Liver (tissue), 9 donors: ENCODE measurements around the gene PPP4R4. TPM values are rescaled to one million over a fixed set of nuclear protein-coding genes. Genes with fewer than 3 reads are reported as not detected.

Experiments
- DNase-seq: peaks from one replicate; pipeline ENCODE4 v3.0.0-alpha.2; 2017; ENCODE audit warnings: low spot score
- H3K27ac ChIP-seq, 2 donors: one replicate each; pipeline ENCODE4 v1.7.0; 2013; ENCODE audit warnings: inconsistent platforms in 2 of 2, low read length in 2 of 2, control low read depth in 1 of 2, low read depth in 1 of 2, mild to moderate bottlenecking in 1 of 2
- H3K27me3 ChIP-seq, 4 donors: one replicate each; pipeline versions ENCODE4 v1.6.1 to v1.7.0; 2013; ENCODE audit warnings: low read length in 3 of 4, inconsistent platforms in 1 of 4, mild to moderate bottlenecking in 1 of 4, moderate library complexity in 1 of 4; ENCODE audit not compliant: control insufficient read depth in 4 of 4, insufficient read depth in 4 of 4
- H3K36me3 ChIP-seq, 4 donors: one replicate each; pipeline versions ENCODE4 v1.6.1 to v1.7.0; 2013; ENCODE audit warnings: low read length in 3 of 4, mild to moderate bottlenecking in 3 of 4, low read depth in 1 of 4, moderate library complexity in 1 of 4; ENCODE audit not compliant: control insufficient read depth in 4 of 4, insufficient read depth in 3 of 4
- H3K4me1 ChIP-seq, 4 donors: one replicate each; pipeline versions ENCODE4 v1.6.1 to v1.7.0; 2013; ENCODE audit warnings: low read length in 3 of 4, mild to moderate bottlenecking in 3 of 4, moderate library complexity in 1 of 4; ENCODE audit not compliant: control insufficient read depth in 4 of 4, insufficient read depth in 4 of 4
- H3K4me3 ChIP-seq, 3 donors: one replicate each; pipeline versions ENCODE4 v1.6.1 to v1.7.0; 2013; ENCODE audit warnings: low read length in 3 of 3, control low read depth in 1 of 3, low read depth in 1 of 3, mild to moderate bottlenecking in 1 of 3
- H3K9ac ChIP-seq, 2 donors: one replicate each; pipeline ENCODE4 v1.7.0; 2013; ENCODE audit warnings: low read length in 2 of 2, mild to moderate bottlenecking in 2 of 2, moderate library complexity in 2 of 2, control low read depth in 1 of 2, low read depth in 1 of 2
- H3K9me3 ChIP-seq, 4 donors: one replicate each; pipeline versions ENCODE4 v1.6.1 to v1.7.0; 2013; ENCODE audit warnings: low read length in 3 of 4; ENCODE audit not compliant: control insufficient read depth in 4 of 4
- ATF3 ChIP-seq: IDR thresholded peaks from 2 replicates; pipeline ENCODE4 v1.6.1; 2016; ENCODE audit warnings: antibody characterized with exemption
- CTCF ChIP-seq: fragments of 150-350 bp; IDR thresholded peaks from 2 replicates; pipeline ENCODE4 v1.5.1; 2017; ENCODE audit warnings: improper control_type of control experiment, low read depth, low read length; ENCODE audit not compliant: missing input control
- EGR1 ChIP-seq, 2 donors: IDR thresholded peaks; 2 replicates each; pipeline ENCODE4 v1.6.1; 2016 to 2018; ENCODE audit warnings: antibody characterized with exemption in 2 of 2, low read depth in 2 of 2
- FOXA1 ChIP-seq: IDR thresholded peaks from 2 replicates; pipeline ENCODE4 v1.6.1; 2016; ENCODE audit warnings: antibody characterized with exemption
- FOXA2 ChIP-seq: IDR thresholded peaks from 2 replicates; pipeline ENCODE4 v1.6.1; 2016; ENCODE audit warnings: antibody characterized with exemption
- GABPA ChIP-seq, 2 donors: IDR thresholded peaks in 1 of 2; conservative IDR thresholded peaks in 1 of 2; 2 replicates each; pipeline ENCODE4 v1.6.1; 2016; ENCODE audit warnings: antibody characterized with exemption in 2 of 2, mild to moderate bottlenecking in 1 of 2, moderate library complexity in 1 of 2
- HNF4A ChIP-seq, 2 donors: conservative IDR thresholded peaks; 2 replicates each; pipeline ENCODE4 v1.6.1; 2016; ENCODE audit warnings: antibody characterized with exemption in 2 of 2, mild to moderate bottlenecking in 2 of 2
- HNF4G ChIP-seq: IDR thresholded peaks from 2 replicates; pipeline ENCODE4 v1.6.1; 2016; ENCODE audit warnings: antibody characterized with exemption
- JUND ChIP-seq, 2 donors: IDR thresholded peaks; 2 replicates each; pipeline ENCODE4 v1.6.1; 2016; ENCODE audit warnings: antibody characterized with exemption in 2 of 2
- MAX ChIP-seq: IDR thresholded peaks from 2 replicates; pipeline ENCODE4 v1.6.1; 2016; ENCODE audit warnings: antibody characterized with exemption
- NR2F2 ChIP-seq: IDR thresholded peaks from 2 replicates; pipeline ENCODE4 v1.6.1; 2016; ENCODE audit warnings: antibody characterized with exemption
- RAD21 ChIP-seq, 2 donors: IDR thresholded peaks; 2 replicates each; pipeline ENCODE4 v1.6.1; 2016; ENCODE audit warnings: antibody characterized with exemption in 2 of 2, mild to moderate bottlenecking in 2 of 2
- REST ChIP-seq: IDR thresholded peaks from 2 replicates; pipeline ENCODE4 v1.6.1; 2016; ENCODE audit warnings: antibody characterized with exemption, mild to moderate bottlenecking
- RXRA ChIP-seq, 2 donors: IDR thresholded peaks; 2 replicates each; pipeline ENCODE4 v1.6.1; 2017 to 2018; ENCODE audit warnings: antibody characterized with exemption in 2 of 2, mild to moderate bottlenecking in 1 of 2
- SP1 ChIP-seq: IDR thresholded peaks from 2 replicates; pipeline ENCODE4 v1.6.1; 2018; ENCODE audit warnings: antibody characterized with exemption, mild to moderate bottlenecking
- TAF1 ChIP-seq: conservative IDR thresholded peaks from 2 replicates; pipeline ENCODE4 v1.6.1; 2016; ENCODE audit warnings: antibody characterized with exemption, mild to moderate bottlenecking
- YY1 ChIP-seq: IDR thresholded peaks from 2 replicates; pipeline ENCODE4 v1.6.1; 2016; ENCODE audit warnings: antibody characterized with exemption, mild to moderate bottlenecking
- ZBTB33 ChIP-seq: IDR thresholded peaks from 2 replicates; pipeline ENCODE4 v1.6.1; 2016; ENCODE audit warnings: antibody characterized with exemption
- WGBS: extraction: QIAGEN DNeasy Blood & Tissue Kit; methylation state at CpG from one replicate; pipeline ENCODE4 v1.1.7; 2013; 5-methylcytosine and 5-hydroxymethylcytosine counted together
- polyA plus RNA-seq, 2 donors: library from polyadenylated mRNA; stranded (reverse) in 1 of 2; unstranded in 1 of 2; fragments of 200-250 nt in 1 of 2; fragments of >200 nt in 1 of 2; fragmentation: Nextera tagmentation in 1 of 2; extraction: Ambion mirVana in 1 of 2; gene quantifications; one replicate each; pipeline versions ENCODE4 v1.2.1 to v1.2.3, GENCODE V29; 2013 to 2015
- total RNA-seq, 2 donors: library from RNA; depleted of rRNA; stranded (reverse); fragments of >200 nt; gene quantifications; one replicate each; pipeline ENCODE4 v1.2.3, GENCODE V29; 2014
- donor health status: healthy.
- donor health status: healthy.
- donor health status: healthy.
- donor health status: healthy.
- donor health status: healthy.

The PPP4R4 gene
- total and polyA plus RNA-seq, 4 donors = 0.52 to 2.4 (median 0.99) TPM

GRCh38 chr14:94322648-94323570 is 148.8 kb downstream of the PPP4R4 start, which contains the start of gene SERPINA6:
Gene SERPINA6, minus strand, starts transcription at chr14:94323336. Its CDS starts 8,688 bp downstream, at chr14:94314648.
- peak within 1 kb of the TSS; percentile 56 to 86 (median 77) for H3K4me3 ChIP-seq
- H3K4me1 ChIP-seq = peaks cover 0 to 33% (median 16%) of the 10 kb centered on the region in 4 donors
- TF ChIP-seq REST (peak; percentile 89), ATF3 (peak; percentile 38), GABPA (IDR thresholded peaks at IDR 0.05 in 1 of 2, conservative IDR thresholded peaks at IDR 0.05 in 1 of 2) (no peak), FOXA2 (peak; percentile 97), SP1 (peak; percentile 89), YY1 (peak; percentile 82), HNF4G (peak; percentile 2), EGR1 (IDR thresholded peaks at IDR 0.05; ENCODE audit: low read depth in 2 of 2) (no peak), NR2F2 (no peak), ZBTB33 (peak; percentile 71), MAX (peak; percentile 48), RXRA (IDR thresholded peaks at IDR 0.05) (peak; percentile 77 to 91), CTCF (no peak), HNF4A (conservative IDR thresholded peaks at IDR 0.05) (peak; percentile 63 to 74), RAD21 (IDR thresholded peaks at IDR 0.05) (peak; percentile 41 to 45), JUND (IDR thresholded peaks at IDR 0.05) (peak; percentile 17 to 59), FOXA1 (peak; percentile 95), TAF1 (peak; percentile 60)
- no peaks in the 10 kb centered on the region for H3K9me3 ChIP-seq
- peak within 1 kb of the TSS; percentile 96 to 97 for H3K27ac ChIP-seq
- H3K9ac ChIP-seq = peak within 1 kb of the TSS; percentile 30 to 85
- no peaks in the 10 kb centered on the region for H3K27me3 ChIP-seq
- DNase-seq = peak; percentile 52
- WGBS = 27% methylated on average over 15 of the region's 15 CpGs
- H3K36me3 ChIP-seq = no peaks in the 10 kb centered on the region
